PFSK-1 (cell line): ENCODE results near the gene WBP1.
A peak's percentile ranks its signal among the peaks of the same experiment; 100 is the strongest.

Experiments used
- POLR2AphosphoS5 ChIP-seq: IDR thresholded peaks from 2 replicates; pipeline ENCODE4 v1.6.1; 2012; ENCODE audit warnings: low read depth, mild to moderate bottlenecking, control low read depth, low read length, moderate library complexity
- TAF1 ChIP-seq: IDR thresholded peaks from 2 replicates; pipeline ENCODE4 v1.6.1; 2012; ENCODE audit warnings: low read length, control low read depth, borderline replicate concordance; ENCODE audit not compliant: insufficient read depth

GRCh38 chr2:74454654-74455511 lies 3.4 kb upstream of the WBP1 start, which contains the start of gene INO80B:
- peak; percentile 82; the same call in 1 of the 2 replicates for TF ChIP-seq POLR2AphosphoS5
- peak; percentile 69; the same call in 1 of the 2 replicates for TF ChIP-seq TAF1
